GM12878 (cell line): ENCODE data around the gene MBOAT2. TPM values are rescaled to one million over a fixed set of nuclear protein-coding genes. Genes with fewer than 3 reads are reported as not detected.
A peak's percentile ranks its signal among the peaks of the same experiment; 100 is the strongest.

Experiments used
- ATAC-seq: fragments of 200-7000 bp; cut with Tn5 transposase; 3 replicates; pipeline ENCODE4 v1.9.1; 2020; ENCODE audit warnings: mild to moderate bottlenecking, moderate library complexity
- BruUV-seq: library from RNA; stranded (reverse); fragments of 400-500 nt; replicated peaks from 2 replicates; lab custom pipeline; 2021; lab: Mats Ljungman, UMichigan
- CTCF ChIA-PET: fragments of 300-600 bp; sonication (Branson Sonifier 250); formaldehyde crosslinking; extraction: SDS; loops from one replicate; lab custom pipeline; 2021; ENCODE audit warnings: inconsistent platforms; lab: Yijun Ruan, JAX
- POLR2A ChIA-PET: fragments of 350-600 bp; formaldehyde crosslinking; extraction: SDS; loops from one replicate; lab custom pipeline; 2021; ENCODE audit warnings: inconsistent platforms; lab: Charles Lee
- RAD21 ChIA-PET: fragments of 300-600 bp; sonication (Branson Sonifier 250); formaldehyde crosslinking; loops from one replicate; lab custom pipeline; 2023; ENCODE audit warnings: antibody characterized with exemption; ENCODE audit not compliant: unreplicated experiment; lab: Charles Lee
- SMC1A ChIA-PET: fragments of 300-600 bp; sonication (Branson Sonifier 250); formaldehyde crosslinking; loops from one replicate; lab custom pipeline; 2023; ENCODE audit not compliant: unreplicated experiment, uncharacterized antibody; lab: Charles Lee
- DNase-seq: peaks from one replicate; pipeline ENCODE4 v3.0.0-alpha.2; 2011; ENCODE audit warnings: low read depth, low spot score
- FAIRE-seq: peaks from 3 replicates; lab custom pipeline; 2011; peaks lifted over from hg19 to GRCh38; lab: Jason Lieb, UNC
- H2AFZ ChIP-seq: 2 replicates; pipeline ENCODE4 v1.6.0; 2011; ENCODE audit warnings: low read depth, low read length, control low read depth; ENCODE audit not compliant: control insufficient read depth
- H3K27ac ChIP-seq: 2 replicates; pipeline ENCODE4 v1.5.1; 2011; ENCODE audit warnings: control low read depth; ENCODE audit not compliant: control insufficient read depth, insufficient read depth
- H3K27me3 ChIP-seq, 2 experiments: replicated peaks in 1 of 2; 2 replicates each; pipeline versions ENCODE4 v1.6.0 to v1.6.1; 2011; ENCODE audit warnings: low read length in 1 of 2; ENCODE audit not compliant: control insufficient read depth in 2 of 2, insufficient read depth in 2 of 2
- H3K36me3 ChIP-seq, 2 experiments: 2 replicates each; pipeline ENCODE4 v1.5.1; 2011; ENCODE audit warnings: low read length in 1 of 2; ENCODE audit not compliant: control insufficient read depth in 2 of 2, insufficient read depth in 2 of 2
- H3K4me1 ChIP-seq: 2 replicates; pipeline ENCODE4 v1.6.1; 2011; ENCODE audit warnings: mild to moderate bottlenecking, low read length, moderate library complexity, mixed read lengths; ENCODE audit not compliant: control insufficient read depth, insufficient read depth
- H3K4me2 ChIP-seq: 2 replicates; pipeline ENCODE4 v1.6.0; 2011; ENCODE audit warnings: control low read depth; ENCODE audit not compliant: control insufficient read depth, insufficient read depth
- H3K4me3 ChIP-seq: fragments of 200-600 bp; sonication (generic); 2 replicates; pipeline ENCODE4 v1.5.1; 2016
- H3K79me2 ChIP-seq: 2 replicates; pipeline ENCODE4 v1.6.0; 2011; ENCODE audit warnings: low read length; ENCODE audit not compliant: control insufficient read depth, insufficient read depth
- H3K9ac ChIP-seq: 2 replicates; pipeline ENCODE4 v1.8.0; 2011; ENCODE audit warnings: low read length, control low read depth, mixed read lengths; ENCODE audit not compliant: control insufficient read depth, insufficient read depth
- H3K9me3 ChIP-seq: replicated peaks from 3 replicates; pipeline ENCODE4 v1.5.1; 2011; ENCODE audit warnings: mild to moderate bottlenecking, low read length; ENCODE audit not compliant: control insufficient read depth, insufficient read depth
- H4K20me1 ChIP-seq: 2 replicates; pipeline ENCODE4 v1.6.0; 2011; ENCODE audit not compliant: control insufficient read depth, insufficient read depth
- ESRRA ChIP-seq: IDR thresholded peaks from 2 replicates; pipeline ENCODE4 v1.6.1; 2012; ENCODE audit warnings: mild to moderate bottlenecking, low read length, improper control_type of control experiment
- GABPA ChIP-seq: IDR thresholded peaks from 2 replicates; pipeline ENCODE4 v1.6.1; 2014; ENCODE audit warnings: antibody characterized with exemption, low read depth, mild to moderate bottlenecking, inconsistent platforms
- HDGF ChIP-seq: fragments of 450-650 bp; IDR thresholded peaks from 2 replicates; pipeline ENCODE4 v1.6.1; 2016; ENCODE audit warnings: antibody characterized with exemption
- KAT2A ChIP-seq: conservative IDR thresholded peaks from 2 replicates; pipeline ENCODE4 v1.6.1; 2011; ENCODE audit warnings: low read depth, low read length; ENCODE audit not compliant: control insufficient read depth
- NFYB ChIP-seq: IDR thresholded peaks from 2 replicates; pipeline ENCODE4 v1.6.1; 2011; ENCODE audit warnings: low read depth, mild to moderate bottlenecking, low read length, improper control_type of control experiment, moderate library complexity; ENCODE audit not compliant: insufficient read depth
- RELB ChIP-seq: fragments of 450-650 bp; IDR thresholded peaks from 2 replicates; pipeline ENCODE4 v1.6.1; 2017; ENCODE audit warnings: low read depth, mild to moderate bottlenecking, moderate library complexity
- SMAD1 ChIP-seq: fragments of 450-650 bp; IDR thresholded peaks from 2 replicates; pipeline ENCODE4 v1.6.1; 2018; ENCODE audit warnings: mild to moderate bottlenecking, low read depth; ENCODE audit not compliant: partially characterized antibody
- SPI1 ChIP-seq: IDR thresholded peaks from 2 replicates; pipeline ENCODE4 v1.6.1; 2011; ENCODE audit warnings: low read depth, mild to moderate bottlenecking, low read length, moderate library complexity, borderline replicate concordance; ENCODE audit not compliant: insufficient read depth
- SRF ChIP-seq, 2 experiments: IDR thresholded peaks; 2 replicates each; pipeline ENCODE4 v1.6.1; 2011; ENCODE audit warnings: low read depth in 2 of 2, low read length in 2 of 2, mild to moderate bottlenecking in 1 of 2, moderate library complexity in 1 of 2
- TCF7 ChIP-seq: IDR thresholded peaks from 2 replicates; pipeline ENCODE4 v1.6.1; 2014; ENCODE audit warnings: antibody characterized with exemption, borderline replicate concordance
- YY1 ChIP-seq: IDR thresholded peaks from 2 replicates; pipeline ENCODE4 v1.6.1; 2011; ENCODE audit warnings: low read depth, mild to moderate bottlenecking, low read length
- WGBS: methylation state at CpG from one replicate; pipeline ENCODE4 v1.1.6; 2016; ENCODE audit warnings: low lambda C conversion rate; ENCODE audit not compliant: insufficient replicate concordance, insufficient coverage; ENCODE audit errors: missing lambda C conversion rate; 5-methylcytosine and 5-hydroxymethylcytosine counted together
- in situ Hi-C: fragments of 300-500 bp; cut with MboI; formaldehyde crosslinking; loops from 9 replicates; pipeline ENCODE4 v1.14.3; 2018; ENCODE audit warnings: mixed read lengths
- intact Hi-C: fragments of 100-400 bp; cut with micrococcal nuclease; formaldehyde crosslinking; loops from one replicate; pipeline ENCODE4 v1.14.2; 2022; ENCODE audit not compliant: unreplicated experiment
- polyA plus RNA-seq, 11 experiments: library from polyadenylated mRNA; depleted of rRNA in 4 of 11; unstranded in 6 of 11; stranded (reverse) in 5 of 11; fragments of >200 nt; fragmentation: Nextera tagmentation in 4 of 11; fragmentation: Illumina TruSeq in 1 of 11; extraction: Ambion mirVana in 4 of 11; extraction: Trizol in 1 of 11; gene quantifications; 1 replicate in 1 of 11; 2 replicates in 10 of 11; pipeline versions ENCODE4 v1.2.1 to v1.2.3, GENCODE V29; 2011 to 2016; ENCODE audit warnings: inconsistent platforms in 2 of 11, missing spikeins in 2 of 11, low read depth in 1 of 11
- total RNA-seq, 4 experiments: library from RNA; depleted of rRNA in 3 of 4; stranded (reverse); fragments of >200 nt in 3 of 4; fragmentation: Illumina TruSeq in 1 of 4; extraction: Trizol in 1 of 4; gene quantifications; 2 replicates each; pipeline versions ENCODE4 v1.2.1 to v1.2.3, GENCODE V29; 2013 to 2021
- TF ChIP-seq, protein P1 (sequence below): IDR thresholded peaks from 2 replicates; pipeline ENCODE4 v1.6.1; 2012; ENCODE audit warnings: mild to moderate bottlenecking, low read depth, low read length

Gene MBOAT2
- total and polyA plus RNA-seq, 10 of the 15 experiments (the other 5 are each of a cell fraction or from before 2014, with no cell fraction given), result 0.08 to 40.6 (median 1.8) TPM

DNA sequence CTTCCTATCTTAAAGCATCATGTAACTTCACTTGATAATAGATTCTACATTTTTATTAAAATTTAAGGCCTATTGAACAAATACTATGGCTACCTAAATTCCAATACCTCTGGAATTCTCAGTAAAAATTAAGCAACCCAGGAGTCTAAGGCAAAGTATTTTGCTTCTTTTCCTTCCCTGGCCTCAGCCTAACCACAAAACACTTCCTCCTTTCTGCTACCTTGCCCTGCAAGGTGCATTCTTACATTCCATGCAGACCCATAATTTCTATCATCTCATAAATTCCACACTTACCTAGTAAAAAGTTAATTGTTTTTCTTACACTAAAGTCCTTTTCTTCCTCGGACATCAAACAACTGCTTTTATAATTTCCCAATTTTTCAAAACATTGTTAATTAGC lies 3.7 kb downstream of the MBOAT2 start:
- CTCF ChIA-PET, result no interaction called here
- SMC1A ChIA-PET, result interaction anchor here (8.2 kb wide), 1 partner anchor 12 kb away, joined by 101 read pairs; no protein-coding TSS in a partner anchor
- intact Hi-C loops (loop anchor here (5.0 kb wide), 2 partner anchors 93 to 127 kb away; no protein-coding TSS in a partner anchor), in situ Hi-C loops (no loop called here)
- 35% methylated on average over 1 of the region's 1 CpG for WGBS
- POLR2A ChIA-PET, result no interaction called here
- ATAC-seq (no peak), DNase-seq (no peak), FAIRE-seq (no peak)
- Histone ChIP-seq H4K20me1 (no peaks in the 10 kb centered on the region), H3K4me3 (no peak overlapping the region; the same call in 1 of the 2 replicates), H3K27me3 (no peaks in the 10 kb centered on the region; a peak in 1 of 4 replicates), H3K4me1 (no peaks in the 10 kb centered on the region; the same call in 1 of the 2 replicates), H3K79me2 (peaks cover 8% of the 10 kb centered on the region), H3K27ac (no peak overlapping the region), H3K36me3 (no peaks in the 10 kb centered on the region), H3K9me3 (no peaks in the 10 kb centered on the region), H3K9ac (no peak overlapping the region), H3K4me2 (0 out of 2 replicates have a peak overlapping the region, but pooled peaks have one; percentile 2), H2AFZ (no peak overlapping the region)
- RAD21 ChIA-PET, result no interaction called here
- BruUV-seq, result no TSS peak
- TF ChIP-seq SPI1 (peak; percentile 37; the same call in 1 of the 2 replicates), NFYB (no peak)
- TF ChIP-seq, all 136 proteins: peak for 1

DNA sequence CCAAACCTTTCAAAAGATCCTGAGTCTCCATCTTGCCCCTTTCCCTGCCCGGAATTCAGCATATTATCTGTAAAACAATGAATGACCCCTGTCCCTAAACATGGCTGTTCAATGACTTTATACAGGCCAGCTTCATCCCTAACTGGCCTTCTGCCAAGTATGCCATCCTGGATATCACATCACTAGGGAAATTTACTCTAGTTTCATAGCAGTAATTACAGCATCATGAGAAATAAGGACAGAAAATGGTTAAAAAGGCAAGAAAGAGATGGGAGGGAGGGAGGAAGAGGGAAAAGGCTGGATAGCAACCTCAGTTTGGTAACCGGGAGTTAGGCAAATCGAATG lies 4.4 kb downstream of the MBOAT2 start:
- Histone ChIP-seq H3K79me2 (peaks cover 8% of the 10 kb centered on the region), H3K27ac (no peak overlapping the region), H2AFZ (no peak overlapping the region), H3K9ac (no peak overlapping the region), H3K4me1 (no peaks in the 10 kb centered on the region), H3K27me3 (no peaks in the 10 kb centered on the region; a peak in 1 of 4 replicates), H4K20me1 (no peaks in the 10 kb centered on the region), H3K4me2 (no peak overlapping the region), H3K4me3 (no peak overlapping the region), H3K36me3 (no peaks in the 10 kb centered on the region), H3K9me3 (no peaks in the 10 kb centered on the region)
- no TSS peak for BruUV-seq
- ChIA-PET CTCF (interaction anchor here (0.6 to 0.8 kb wide), 2 partner anchors 8 to 129 kb away, joined by 3 read pairs; no protein-coding TSS in a partner anchor), RAD21 (interaction anchor here (1.0 kb wide), 1 partner anchor 93 kb away, joined by 3 read pairs; no protein-coding TSS in a partner anchor), POLR2A (no interaction called here), SMC1A (interaction anchor here (2.1 to 3.1 kb wide), 3 partner anchors 8 to 14 kb away, joined by 4 to 11 read pairs (median 7); no protein-coding TSS in a partner anchor)
- intact Hi-C loops (no loop called here), in situ Hi-C loops (no loop called here)
- WGBS, result 74% methylated on average over 3 of the region's 3 CpGs
- ATAC-seq, result no peak
- DNase-seq, result no peak
- FAIRE-seq, result no peak
- TF ChIP-seq ESRRA (no peak), TCF7 (no peak), HDGF (no peak), GABPA (no peak), KAT2A (no peak), SRF (IDR thresholded peaks at IDR 0.05; ENCODE audit: low read depth in 2 of 2, low read length in 2 of 2) (no peak), YY1 (no peak), SMAD1 (no peak), RELB (no peak)
- TF ChIP-seq, protein P1, sequence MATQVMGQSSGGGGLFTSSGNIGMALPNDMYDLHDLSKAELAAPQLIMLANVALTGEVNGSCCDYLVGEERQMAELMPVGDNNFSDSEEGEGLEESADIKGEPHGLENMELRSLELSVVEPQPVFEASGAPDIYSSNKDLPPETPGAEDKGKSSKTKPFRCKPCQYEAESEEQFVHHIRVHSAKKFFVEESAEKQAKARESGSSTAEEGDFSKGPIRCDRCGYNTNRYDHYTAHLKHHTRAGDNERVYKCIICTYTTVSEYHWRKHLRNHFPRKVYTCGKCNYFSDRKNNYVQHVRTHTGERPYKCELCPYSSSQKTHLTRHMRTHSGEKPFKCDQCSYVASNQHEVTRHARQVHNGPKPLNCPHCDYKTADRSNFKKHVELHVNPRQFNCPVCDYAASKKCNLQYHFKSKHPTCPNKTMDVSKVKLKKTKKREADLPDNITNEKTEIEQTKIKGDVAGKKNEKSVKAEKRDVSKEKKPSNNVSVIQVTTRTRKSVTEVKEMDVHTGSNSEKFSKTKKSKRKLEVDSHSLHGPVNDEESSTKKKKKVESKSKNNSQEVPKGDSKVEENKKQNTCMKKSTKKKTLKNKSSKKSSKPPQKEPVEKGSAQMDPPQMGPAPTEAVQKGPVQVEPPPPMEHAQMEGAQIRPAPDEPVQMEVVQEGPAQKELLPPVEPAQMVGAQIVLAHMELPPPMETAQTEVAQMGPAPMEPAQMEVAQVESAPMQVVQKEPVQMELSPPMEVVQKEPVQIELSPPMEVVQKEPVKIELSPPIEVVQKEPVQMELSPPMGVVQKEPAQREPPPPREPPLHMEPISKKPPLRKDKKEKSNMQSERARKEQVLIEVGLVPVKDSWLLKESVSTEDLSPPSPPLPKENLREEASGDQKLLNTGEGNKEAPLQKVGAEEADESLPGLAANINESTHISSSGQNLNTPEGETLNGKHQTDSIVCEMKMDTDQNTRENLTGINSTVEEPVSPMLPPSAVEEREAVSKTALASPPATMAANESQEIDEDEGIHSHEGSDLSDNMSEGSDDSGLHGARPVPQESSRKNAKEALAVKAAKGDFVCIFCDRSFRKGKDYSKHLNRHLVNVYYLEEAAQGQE, result no peak
